NCI-H1694 treated with DMSO at 0.1 percent for 48 hours (cell line): ENCODE results near the gene SLC7A5.
"Not testable (repeated sequence)": the region's sequence is repeated elsewhere in the genome, so short reads cannot be mapped to it uniquely, and the experiment has no call there.

Source experiments
- DNase-seq: peaks from one replicate; lab custom pipeline; 2025; lab: John Stamatoyannopoulos, UW

The SLC7A5 gene

GRCh38 chr16:87869061-87869878 is at the start of gene SLC7A5:
SLC7A5 (minus strand) TSS chr16:87869507; CDS start chr16:87869422, 85 bp downstream.
- DNase-seq, result not testable (repeated sequence)

GRCh38 chr16:87918338-87918737 is 49.0 kb upstream of the SLC7A5 start:
- DNase-seq, result no peak

GRCh38 chr16:87917503-87917902 is 48.2 kb upstream of the SLC7A5 start:
- DNase-seq, result no peak

- DNase-seq, result no peak
Observed at GRCh38 chr16:87914812-87915211, 45.5 kb upstream of the SLC7A5 start.

GRCh38 chr16:87914021-87914725 is 44.9 kb upstream of the SLC7A5 start:
- not testable (repeated sequence) for DNase-seq

GRCh38 chr16:87912691-87913090 is 43.4 kb upstream of the SLC7A5 start:
- DNase-seq, result not testable (repeated sequence)

- peak; percentile 62 for DNase-seq
Observed at GRCh38 chr16:87911106-87911763, 41.9 kb upstream of the SLC7A5 start.

GRCh38 chr16:87909203-87909935 is 40.1 kb upstream of the SLC7A5 start:
- DNase-seq, result peak; percentile 46

GRCh38 chr16:87908101-87908500 is 38.8 kb upstream of the SLC7A5 start:
- DNase-seq, result not testable (repeated sequence)

- not testable (repeated sequence) for DNase-seq
Observed at GRCh38 chr16:87905521-87905920, 36.2 kb upstream of the SLC7A5 start.

GRCh38 chr16:87904963-87905362 is 35.7 kb upstream of the SLC7A5 start:
- DNase-seq, result not testable (repeated sequence)

- not testable (repeated sequence) for DNase-seq
Observed at GRCh38 chr16:87900489-87900888, 31.2 kb upstream of the SLC7A5 start.

GRCh38 chr16:87897521-87898505 is 28.5 kb upstream of the SLC7A5 start:
- DNase-seq, result no peak

GRCh38 chr16:87896924-87897520 is 27.7 kb upstream of the SLC7A5 start:
- DNase-seq, result not testable (repeated sequence)

- not testable (repeated sequence) for DNase-seq
Observed at GRCh38 chr16:87896176-87896890, 27.0 kb upstream of the SLC7A5 start.

- no peak for DNase-seq
Observed at GRCh38 chr16:87895641-87896141, 26.4 kb upstream of the SLC7A5 start.

GRCh38 chr16:87894005-87894404 is 24.7 kb upstream of the SLC7A5 start:
- DNase-seq, result not testable (repeated sequence)

- DNase-seq, result no peak
Observed at GRCh38 chr16:87891764-87892163, 22.5 kb upstream of the SLC7A5 start.

GRCh38 chr16:87889762-87890161 is 20.5 kb upstream of the SLC7A5 start:
- not testable (repeated sequence) for DNase-seq
